HepG2 (cell line): ENCODE data around the gene SERPINA9. TPM values are rescaled to one million over a fixed set of nuclear protein-coding genes. Genes with fewer than 3 reads are reported as not detected.

Experiments used
- ATAC-seq: fragments of 200-7000 bp; cut with Tn5 transposase; 3 replicates; pipeline ENCODE4 v1.9.1; 2020; ENCODE audit warnings: mild to moderate bottlenecking, moderate library complexity
- BruUV-seq: library from RNA; stranded (reverse); fragments of 400-500 nt; replicated peaks from 2 replicates; lab custom pipeline; 2021; lab: Mats Ljungman, UMichigan
- CTCF ChIA-PET: fragments of 300-600 bp; formaldehyde crosslinking; extraction: SDS; loops from one replicate; lab custom pipeline; 2021; ENCODE audit warnings: low total read pairs, inconsistent platforms, low intra/inter-chr PET ratio; lab: Yijun Ruan, JAX
- POLR2A ChIA-PET: fragments of 350-600 bp; sonication (Branson Sonifier 250); formaldehyde crosslinking; loops from one replicate; lab custom pipeline; 2020; ENCODE audit warnings: antibody characterized with exemption, inconsistent platforms; lab: Yijun Ruan, JAX
- DNase-seq: peaks from one replicate; pipeline ENCODE4 v3.0.0-alpha.2; 2015; ENCODE audit warnings: low spot score
- FAIRE-seq: peaks from 3 replicates; lab custom pipeline; 2011; peaks lifted over from hg19 to GRCh38; lab: Jason Lieb, UNC
- H2AFZ ChIP-seq: one replicate; pipeline ENCODE4 v1.6.1; 2011; ENCODE audit warnings: low read length, inconsistent platforms
- H3K27ac ChIP-seq: fragments of 300-600 bp; 3 replicates; pipeline ENCODE4 v1.8.0; 2011; ENCODE audit warnings: mixed run types, mild to moderate bottlenecking, mixed read lengths, low read length, inconsistent platforms; ENCODE audit not compliant: insufficient read depth; ENCODE audit errors: extremely low read length
- H3K27me3 ChIP-seq, 2 experiments: fragments of 200-600 bp in 1 of 2; 2 replicates in 1 of 2; 3 replicates in 1 of 2; pipeline versions ENCODE4 v1.6.0 to v1.8.0; 2011; ENCODE audit warnings: low read length in 2 of 2, mild to moderate bottlenecking in 2 of 2, moderate library complexity in 2 of 2, inconsistent platforms in 1 of 2; ENCODE audit not compliant: insufficient read depth in 2 of 2, control insufficient read depth in 1 of 2
- H3K36me3 ChIP-seq, 2 experiments: fragments of 200-600 bp in 1 of 2; replicated peaks in 1 of 2; 2 replicates in 1 of 2; 3 replicates in 1 of 2; pipeline versions ENCODE4 v1.5.1 to v1.8.0; 2011; ENCODE audit warnings: low read length in 2 of 2, inconsistent platforms in 1 of 2; ENCODE audit not compliant: insufficient read depth in 2 of 2, control insufficient read depth in 1 of 2
- H3K4me1 ChIP-seq: 2 replicates; pipeline ENCODE4 v1.5.1; 2012; ENCODE audit warnings: low read length, inconsistent platforms; ENCODE audit not compliant: insufficient read depth
- H3K4me2 ChIP-seq: 2 replicates; pipeline ENCODE4 v1.6.0; 2011; ENCODE audit warnings: low read depth, low read length, inconsistent platforms
- H3K4me3 ChIP-seq, 3 experiments: fragments of 200-600 bp in 1 of 3; sonication (generic), shearing (Covaris generic) in 1 of 3; replicated peaks in 1 of 3; 2 replicates each; pipeline ENCODE4 v1.5.1; 2011 to 2016; ENCODE audit warnings: low read length in 3 of 3, inconsistent platforms in 2 of 3, low read depth in 2 of 3, mild to moderate bottlenecking in 2 of 3, control low read depth in 1 of 3, mixed read lengths in 1 of 3; ENCODE audit not compliant: insufficient read depth in 1 of 3
- H3K79me2 ChIP-seq: one replicate; pipeline ENCODE4 v1.6.1; 2011; ENCODE audit warnings: low read length, inconsistent platforms; ENCODE audit not compliant: insufficient read depth
- H3K9ac ChIP-seq: 2 replicates; pipeline ENCODE4 v1.6.0; 2011; ENCODE audit warnings: mild to moderate bottlenecking, low read depth, low read length, inconsistent platforms; ENCODE audit not compliant: insufficient read depth
- H3K9me3 ChIP-seq: 2 replicates; pipeline ENCODE4 v1.5.1; 2012; ENCODE audit warnings: mild to moderate bottlenecking, low read length
- H4K20me1 ChIP-seq: 2 replicates; pipeline ENCODE4 v1.6.0; 2011; ENCODE audit warnings: inconsistent platforms, mild to moderate bottlenecking, low read length, moderate library complexity; ENCODE audit not compliant: insufficient read depth
- HNRNPL ChIP-seq: fragments of 200-400 bp; formaldehyde crosslinking; IDR thresholded peaks from 2 replicates; pipeline ENCODE4 v1.6.1; 2017; ENCODE audit warnings: mild to moderate bottlenecking, low read depth, low read length
- KLF9 ChIP-seq: IDR thresholded peaks from 2 replicates; pipeline ENCODE4 v1.6.1; 2016; ENCODE audit warnings: low read depth
- SIX1 ChIP-seq: sonication (generic); formaldehyde crosslinking; IDR thresholded peaks from 2 replicates; pipeline ENCODE4 v1.4.0; 2020; ENCODE audit warnings: missing genetic modification reagents, borderline replicate concordance
- TMF1 ChIP-seq: sonication (generic); formaldehyde crosslinking; IDR thresholded peaks from 2 replicates; pipeline ENCODE4 v1.8.1; 2022; ENCODE audit warnings: low read depth, missing genetic modification reagents
- ZBTB49 ChIP-seq: sonication (generic); formaldehyde crosslinking; IDR thresholded peaks from 2 replicates; pipeline ENCODE4 v1.4.0; 2020; ENCODE audit warnings: missing genetic modification reagents, borderline replicate concordance
- ZFAT ChIP-seq: sonication (generic); formaldehyde crosslinking; conservative IDR thresholded peaks from 2 replicates; pipeline ENCODE4 v1.8.1; 2023; ENCODE audit warnings: missing genetic modification reagents, inconsistent platforms
- ZHX1 ChIP-seq: sonication (generic); formaldehyde crosslinking; IDR thresholded peaks from 2 replicates; pipeline ENCODE4 v1.8.1; 2022; ENCODE audit warnings: low read depth, mild to moderate bottlenecking, missing genetic modification reagents
- ZNF687 ChIP-seq: sonication (generic); formaldehyde crosslinking; IDR thresholded peaks from 2 replicates; pipeline ENCODE4 v1.5.1; 2020; ENCODE audit warnings: mild to moderate bottlenecking, missing genetic modification reagents, moderate library complexity
- WGBS: methylation state at CpG from one replicate; pipeline ENCODE4 v1.1.6; 2017; ENCODE audit warnings: low lambda C conversion rate; 5-methylcytosine and 5-hydroxymethylcytosine counted together
- in situ Hi-C: cut with HindIII; loops from 2 replicates; pipeline ENCODE4 v1.10.0; 2017; ENCODE audit warnings: low pct_unique_long_range_greater_than_20kb; ENCODE audit not compliant: extremely low pct_ligation_motif_present
- intact Hi-C: fragments of 100-400 bp; cut with micrococcal nuclease; formaldehyde crosslinking; loops from one replicate; pipeline ENCODE4 v1.10.0; 2022; ENCODE audit not compliant: unreplicated experiment
- polyA plus RNA-seq, 8 experiments: library from polyadenylated mRNA; depleted of rRNA in 3 of 8; stranded (reverse) in 7 of 8; unstranded in 1 of 8; fragments of >200 nt; fragmentation: Illumina TruSeq in 4 of 8; extraction: Trizol in 4 of 8; gene quantifications; 2 replicates each; pipeline versions ENCODE4 v1.2.1 to v1.2.3, GENCODE V29; 2011 to 2016; ENCODE audit warnings: low read depth in 4 of 8, missing spikeins in 1 of 8, mixed read lengths in 1 of 8; ENCODE audit not compliant: insufficient read depth in 1 of 8
- total RNA-seq, 5 experiments: library from RNA; depleted of rRNA; stranded (reverse); fragments of >200 nt; fragmentation: Illumina TruSeq; extraction: Trizol; gene quantifications; 2 replicates each; pipeline ENCODE4 v1.2.3, GENCODE V29; 2016; ENCODE audit warnings: low read depth in 1 of 5

SERPINA9 gene
- total and polyA plus RNA-seq, 2 of the 13 experiments (the other 11 are each of a cell fraction or from before 2014, with no cell fraction given), result 0.21 TPM; not detected in 1

GRCh38 chr14:94515856-94516255 lies 39.9 kb upstream of the SERPINA9 start (continued):
- peak; percentile 28; the same call in 1 of the 2 replicates for TF ChIP-seq ZNF687 (CRISPR knock-in tag)

- H3K4me3 ChIP-seq, result no peak overlapping the region
- H3K9me3 ChIP-seq, result no peaks in the 10 kb centered on the region
- BruUV-seq, result no TSS peak
- ATAC-seq (no peak), FAIRE-seq (no peak), DNase-seq (no peak)
- POLR2A ChIA-PET, result interaction anchor here (1.5 kb wide), 1 partner anchor 127 kb away, joined by 3 read pairs; the partner anchor contains the start of gene SERPINA1
- 68% methylated on average over 7 of the region's 9 CpGs for WGBS
- no peaks in the 10 kb centered on the region for H3K27me3 ChIP-seq
- H3K79me2 ChIP-seq, result no peaks in the 10 kb centered on the region
- H3K4me1 ChIP-seq, result peaks cover 72% of the 10 kb centered on the region
- H3K9ac ChIP-seq, result no peak overlapping the region
- no peak overlapping the region for H3K27ac ChIP-seq
- no peak overlapping the region for H2AFZ ChIP-seq
- CTCF ChIA-PET, result no interaction called here
- H3K36me3 ChIP-seq, result no peaks in the 10 kb centered on the region
- in situ Hi-C loops, result no loop called here
- intact Hi-C loops, result no loop called here
- no peaks in the 10 kb centered on the region for H4K20me1 ChIP-seq
- H3K4me2 ChIP-seq, result no peak overlapping the region
- no peak for TF ChIP-seq ZFAT
- TF ChIP-seq SIX1 (CRISPR knock-in tag), result no peak
- TF ChIP-seq HNRNPL, result no peak
- TF ChIP-seq KLF9 (CRISPR knock-in tag), result no peak
- no peak for TF ChIP-seq ZBTB49
- no peak for TF ChIP-seq ZNF687 (CRISPR knock-in tag)
- TF ChIP-seq ZHX1 (CRISPR knock-in tag), result no peak
- no peak for TF ChIP-seq TMF1 (CRISPR knock-in tag)
Observed at GRCh38 chr14:94515426-94515825, 39.4 kb upstream of the SERPINA9 start.
